Nephron (organoid): Measurements from ENCODE around the gene MAGEF1.
A peak's percentile ranks its signal among the peaks of the same experiment; 100 is the strongest.

ENCODE experiments used
- H3K27ac Mint-ChIP-seq, 3 experiments: 2 replicates each; pipeline ENCODE4 v1.8.0; 2020; ENCODE audit warnings: mixed read lengths in 3 of 3, mild to moderate bottlenecking in 2 of 3, moderate library complexity in 1 of 3
- H3K27me3 Mint-ChIP-seq: 2 replicates; pipeline ENCODE4 v1.8.0; 2021; ENCODE audit warnings: low read depth, mild to moderate bottlenecking, moderate library complexity, mixed read lengths
- H3K36me3 Mint-ChIP-seq: 2 replicates; pipeline ENCODE4 v1.8.0; 2020; ENCODE audit warnings: low read depth, mixed read lengths
- H3K4me1 Mint-ChIP-seq: 2 replicates; pipeline ENCODE4 v1.8.0; 2020; ENCODE audit warnings: mixed read lengths
- H3K4me3 Mint-ChIP-seq, 3 experiments: 2 replicates each; pipeline ENCODE4 v1.8.0; 2020; ENCODE audit warnings: mild to moderate bottlenecking in 3 of 3, mixed read lengths in 3 of 3, moderate library complexity in 2 of 3
- H3K9me3 Mint-ChIP-seq: 2 replicates; pipeline ENCODE4 v1.8.0; 2020; ENCODE audit warnings: mixed read lengths
- CTCF ChIP-seq, 3 experiments: fragments of 200-600 bp; sonication (generic); IDR thresholded peaks; one replicate each; pipeline ENCODE4 v1.5.0; 2021; ENCODE audit warnings: antibody characterized with exemption in 3 of 3; ENCODE audit not compliant: unreplicated experiment in 3 of 3

MAGEF1 gene

GRCh38 chr3:184743248-184743647, 31.4 kb upstream of the MAGEF1 start:
- H3K36me3 Mint-ChIP-seq, result no peaks in the 10 kb centered on the region
- no peak overlapping the region for H3K4me3 Mint-ChIP-seq
- H3K4me1 Mint-ChIP-seq, result peaks cover 12% of the 10 kb centered on the region
- TF ChIP-seq CTCF (IDR thresholded peaks at IDR 0.05; ENCODE audit: unreplicated experiment in 3 of 3), result no peak
- H3K27me3 Mint-ChIP-seq, result peaks cover 1% of the 10 kb centered on the region
- H3K9me3 Mint-ChIP-seq, result no peaks in the 10 kb centered on the region
- H3K27ac Mint-ChIP-seq, result no peak overlapping the region

- peaks cover 4% of the 10 kb centered on the region for H3K27me3 Mint-ChIP-seq
- no peaks in the 10 kb centered on the region for H3K9me3 Mint-ChIP-seq
- TF ChIP-seq CTCF (IDR thresholded peaks at IDR 0.05; ENCODE audit: unreplicated experiment in 3 of 3), result no peak
- no peaks in the 10 kb centered on the region for H3K36me3 Mint-ChIP-seq
- no peak overlapping the region for H3K4me3 Mint-ChIP-seq
- peaks cover 12% of the 10 kb centered on the region for H3K4me1 Mint-ChIP-seq
- H3K27ac Mint-ChIP-seq, result peak overlapping the region; percentile 51 to 55 (median 53)
Measured at GRCh38 chr3:184742676-184743135, 30.8 kb upstream of the MAGEF1 start.

GRCh38 chr3:184741798-184742675, 30.2 kb upstream of the MAGEF1 start:
- no peak overlapping the region for H3K4me3 Mint-ChIP-seq
- H3K9me3 Mint-ChIP-seq, result no peaks in the 10 kb centered on the region
- H3K27ac Mint-ChIP-seq, result peak overlapping the region; percentile 51 to 55 (median 53)
- no peaks in the 10 kb centered on the region for H3K36me3 Mint-ChIP-seq
- peaks cover 12% of the 10 kb centered on the region for H3K4me1 Mint-ChIP-seq
- no peak for TF ChIP-seq CTCF (IDR thresholded peaks at IDR 0.05; ENCODE audit: unreplicated experiment in 3 of 3)
- H3K27me3 Mint-ChIP-seq, result peaks cover 4% of the 10 kb centered on the region

- no peak overlapping the region for H3K27ac Mint-ChIP-seq
- H3K27me3 Mint-ChIP-seq, result peaks cover 4% of the 10 kb centered on the region
- TF ChIP-seq CTCF (IDR thresholded peaks at IDR 0.05; ENCODE audit: unreplicated experiment in 3 of 3), result no peak
- H3K4me3 Mint-ChIP-seq, result no peak overlapping the region
- H3K36me3 Mint-ChIP-seq, result no peaks in the 10 kb centered on the region
- H3K4me1 Mint-ChIP-seq, result peaks cover 12% of the 10 kb centered on the region
- H3K9me3 Mint-ChIP-seq, result no peaks in the 10 kb centered on the region
Measured at GRCh38 chr3:184741259-184741556, 29.3 kb upstream of the MAGEF1 start.

- no peaks in the 10 kb centered on the region for H3K9me3 Mint-ChIP-seq
- H3K27me3 Mint-ChIP-seq, result peaks cover 4% of the 10 kb centered on the region
- TF ChIP-seq CTCF (IDR thresholded peaks at IDR 0.05; ENCODE audit: unreplicated experiment in 3 of 3), result no peak
- H3K27ac Mint-ChIP-seq, result no peak overlapping the region
- H3K4me1 Mint-ChIP-seq, result peaks cover 12% of the 10 kb centered on the region
- H3K4me3 Mint-ChIP-seq, result no peak overlapping the region
- H3K36me3 Mint-ChIP-seq, result no peaks in the 10 kb centered on the region
Measured at GRCh38 chr3:184740509-184741258, 28.8 kb upstream of the MAGEF1 start.
